Measurements from ENCODE around the gene RTCA.
"Not testable (repeated sequence)": the region's sequence is repeated elsewhere in the genome, so short reads cannot be mapped to it uniquely, and the experiment has no call there.

RTCA gene

DNA sequence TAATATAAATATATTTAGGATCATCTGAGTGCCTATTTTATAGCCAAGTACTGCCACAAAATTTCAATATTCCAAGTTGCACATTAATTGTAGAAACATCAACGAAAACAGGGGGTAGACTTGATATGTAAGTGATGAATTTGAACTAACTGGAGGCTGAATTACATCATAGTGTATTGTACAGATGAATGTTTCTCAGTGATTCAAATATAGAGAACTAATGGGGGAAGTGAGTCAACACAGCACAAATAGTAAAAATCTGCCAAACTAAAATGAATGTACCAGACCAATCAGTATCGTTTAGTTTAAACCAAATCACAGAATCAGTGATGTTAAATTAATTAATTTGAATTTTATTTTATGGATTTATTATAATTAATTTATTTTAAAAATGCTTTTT, 42.8 kb downstream of the RTCA start:
- no peak for DNase-seq (ENCODE audit: low spot score)

DNA sequence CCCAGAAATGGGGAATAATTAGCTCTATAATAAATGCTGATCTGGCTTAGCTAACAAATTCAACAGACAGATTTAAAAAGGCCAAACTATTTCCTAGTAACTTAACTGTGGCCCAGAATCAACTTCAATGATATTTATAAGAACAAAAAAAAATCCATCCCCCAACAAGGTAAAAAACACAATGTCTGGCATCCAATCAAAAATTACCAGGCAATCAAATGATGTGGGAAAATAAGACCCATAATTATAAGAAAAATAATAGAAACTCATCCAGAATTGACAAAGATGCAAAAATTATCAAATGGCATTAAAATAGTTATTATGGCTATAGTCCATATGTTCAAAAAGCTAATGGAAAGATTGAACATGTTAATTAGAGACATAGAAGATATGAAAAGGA, 43.8 kb downstream of the RTCA start:
- DNase-seq (ENCODE audit: low spot score), result no peak

DNA sequence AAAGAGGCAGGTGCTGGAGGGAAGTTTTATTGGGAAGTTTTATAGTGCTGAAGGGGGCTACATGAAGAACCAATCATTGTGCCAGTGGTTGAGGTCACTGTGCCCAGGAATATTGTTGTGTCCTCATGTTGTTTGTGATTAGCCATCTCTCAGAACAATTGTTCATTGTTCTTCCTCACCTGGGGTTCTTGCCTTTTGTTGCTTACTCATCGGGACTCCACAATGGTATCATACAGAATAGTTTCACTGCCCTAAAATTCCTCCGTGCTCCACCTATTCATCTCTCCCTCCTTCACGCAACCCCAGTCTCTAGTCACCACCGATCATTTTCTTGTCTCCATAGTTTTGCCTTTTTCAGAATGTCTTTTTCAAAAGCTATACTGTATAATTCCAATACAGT, 47.4 kb downstream of the RTCA start:
- no peak for DNase-seq (ENCODE audit: low spot score)

DNA sequence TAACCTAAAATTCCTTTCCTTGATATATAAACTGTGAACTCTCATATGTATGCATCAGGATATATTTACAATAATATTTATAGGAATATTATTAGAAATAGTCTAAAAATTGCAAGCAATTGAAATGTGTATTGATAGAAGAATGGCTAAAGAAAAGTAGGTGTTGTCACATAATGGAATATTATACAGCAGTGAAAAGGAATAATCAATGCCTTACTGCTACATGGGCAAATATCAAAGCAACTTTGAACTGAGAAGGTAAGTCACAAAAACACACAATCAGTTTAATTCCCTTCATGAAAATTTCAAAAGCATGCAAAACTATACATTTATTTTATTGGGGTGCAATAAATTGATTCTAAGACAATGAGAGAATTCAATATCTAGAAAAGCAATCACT, 50.6 kb downstream of the RTCA start:
- DNase-seq (ENCODE audit: low spot score), result no peak

DNA sequence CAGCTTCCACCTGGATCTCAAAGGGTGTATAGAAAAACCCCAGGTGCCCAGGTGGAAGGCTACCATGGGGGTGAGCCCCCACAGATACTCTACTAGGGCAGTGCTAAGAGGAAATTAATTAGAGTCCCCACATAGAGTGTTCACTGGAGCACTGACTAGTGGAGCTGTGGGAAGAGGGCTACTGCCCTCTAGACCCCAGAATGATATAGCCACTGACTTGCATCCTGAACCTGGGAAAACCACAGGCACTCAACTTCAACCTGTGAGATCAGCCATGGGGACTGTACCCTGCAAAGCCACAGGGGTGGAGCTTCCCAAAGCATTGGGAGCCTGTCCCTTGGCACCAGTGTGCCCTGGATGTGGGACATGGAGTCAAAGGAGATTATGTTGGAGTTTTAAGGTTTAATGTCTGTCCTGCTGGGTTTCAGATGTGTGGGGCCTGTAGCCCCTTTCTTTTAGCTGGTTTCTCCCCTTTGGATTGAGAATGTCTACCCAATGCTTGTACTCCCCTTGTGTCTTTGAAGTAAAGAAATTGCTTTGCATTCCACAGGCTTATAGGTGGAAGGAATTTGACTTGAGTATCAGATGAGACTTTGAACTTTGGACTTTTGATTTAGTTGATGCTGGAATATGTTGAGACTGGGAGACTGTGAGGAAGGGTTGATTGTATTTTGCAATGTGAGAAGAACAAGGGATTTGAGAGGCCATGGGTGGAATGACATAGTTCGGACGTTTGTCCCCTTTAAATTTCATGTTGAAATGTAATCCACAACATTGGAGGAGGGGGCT, 54.5 kb downstream of the RTCA start:
- DNase-seq (ENCODE audit: low spot score), result no peak

DNA sequence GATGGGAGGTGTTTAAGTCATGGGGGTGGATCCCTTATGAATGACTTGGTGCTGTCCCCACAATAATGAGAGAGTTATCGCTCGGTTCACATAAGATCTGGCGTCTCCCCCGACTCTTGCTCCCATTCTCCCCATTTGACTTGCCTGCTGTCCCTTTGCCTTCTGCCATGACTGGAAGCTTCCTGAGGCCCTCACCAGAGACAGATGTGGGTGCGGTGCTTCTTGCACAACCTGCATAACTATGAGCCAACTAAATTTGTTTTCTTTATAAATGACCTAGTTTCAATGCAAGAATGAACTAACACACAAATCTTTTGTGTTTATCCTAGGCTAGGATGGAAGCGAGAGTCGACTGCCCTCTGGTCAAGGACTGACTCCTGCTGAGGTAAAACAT, 55.1 kb downstream of the RTCA start:
- no peak for DNase-seq (ENCODE audit: low spot score)

DNA sequence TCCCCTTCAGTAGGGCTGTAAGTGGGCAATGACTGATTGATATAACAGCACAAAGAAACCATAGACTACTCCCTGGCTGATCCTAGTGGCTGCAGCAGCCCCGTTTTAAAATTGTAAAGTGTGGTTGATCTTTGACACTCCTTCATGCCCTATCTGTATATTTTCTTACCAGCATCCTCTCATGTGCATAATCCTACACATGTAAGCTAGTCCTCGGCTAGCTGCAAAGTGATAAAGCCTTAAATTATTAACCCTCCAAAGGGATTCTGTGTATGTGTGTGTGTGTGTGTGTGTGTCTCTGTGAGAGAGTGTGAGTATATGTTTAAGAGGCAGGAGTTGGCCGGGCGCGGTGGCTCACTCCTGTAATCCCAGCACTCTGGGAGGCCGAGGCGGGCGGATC, 55.5 kb downstream of the RTCA start:
- no peak for DNase-seq (ENCODE audit: low spot score)

DNA sequence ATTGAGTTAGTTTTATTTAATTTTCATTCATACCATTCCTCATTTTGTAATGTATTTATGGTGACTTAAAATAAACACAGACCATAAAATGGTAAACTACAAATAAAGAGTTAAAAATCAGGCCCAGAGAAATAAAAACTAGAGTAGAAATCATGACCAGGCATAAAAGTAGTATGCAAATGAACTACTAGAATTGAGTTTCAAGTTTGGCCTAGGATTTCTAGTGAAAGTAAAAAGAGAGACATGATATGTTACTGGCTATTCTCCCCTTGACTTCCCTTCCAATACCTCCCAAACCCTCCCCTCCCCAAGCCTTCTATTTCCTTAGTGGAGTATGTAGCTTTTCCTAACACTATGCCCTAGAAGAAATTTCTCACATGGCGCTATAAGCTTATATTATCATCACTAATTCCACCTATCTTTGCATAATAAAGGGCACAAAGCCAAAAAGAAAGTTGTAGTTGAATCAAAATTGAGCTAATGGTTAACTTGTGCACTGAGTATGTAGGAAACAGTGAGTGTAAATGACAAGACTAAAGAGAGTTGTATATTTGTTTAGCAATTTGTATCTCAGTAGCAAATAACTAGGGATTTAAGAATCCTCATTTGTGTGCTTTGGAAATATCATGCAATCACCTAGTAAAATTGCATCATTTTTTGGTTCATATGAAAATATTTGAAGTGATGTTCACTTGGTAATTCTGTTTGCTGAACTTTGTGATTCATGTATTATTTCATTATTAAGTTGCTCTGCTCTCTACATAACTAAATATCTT, 56.6 kb downstream of the RTCA start:
- DNase-seq (ENCODE audit: low spot score), result no peak

DNA sequence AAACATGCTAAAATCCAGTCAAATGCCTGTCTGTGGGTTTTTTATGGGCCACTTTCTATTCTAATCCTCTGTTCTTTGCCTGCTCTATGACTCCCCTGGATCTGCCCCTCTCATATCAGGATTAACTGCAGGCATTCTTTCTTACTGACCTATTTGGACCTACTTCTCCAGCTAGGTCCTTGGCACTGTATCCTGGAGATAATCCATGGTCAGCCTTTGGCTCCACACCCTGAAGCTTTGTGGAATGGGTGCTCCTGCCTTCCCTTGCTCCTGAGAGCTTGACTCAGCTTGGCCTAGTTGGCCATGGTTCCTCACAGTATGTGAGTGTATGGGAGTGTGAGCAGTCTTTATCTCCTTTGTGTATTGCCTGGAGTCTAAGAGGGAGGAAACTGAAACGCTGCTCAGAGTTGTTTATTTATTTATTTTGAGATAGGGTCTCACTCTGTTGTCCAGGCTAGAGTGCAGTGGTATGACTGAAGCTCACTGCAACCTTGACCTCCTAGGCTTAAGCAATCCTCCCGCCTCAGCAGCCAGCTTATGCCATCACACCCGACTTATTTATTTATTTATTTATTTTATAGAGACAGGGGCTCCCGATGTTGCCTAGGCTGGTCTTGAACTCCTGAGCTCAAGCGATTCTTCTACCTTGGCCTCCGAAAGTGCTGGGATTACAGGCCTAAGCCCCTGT, 57.5 kb downstream of the RTCA start:
- DNase-seq (ENCODE audit: low spot score), result no peak

DNA sequence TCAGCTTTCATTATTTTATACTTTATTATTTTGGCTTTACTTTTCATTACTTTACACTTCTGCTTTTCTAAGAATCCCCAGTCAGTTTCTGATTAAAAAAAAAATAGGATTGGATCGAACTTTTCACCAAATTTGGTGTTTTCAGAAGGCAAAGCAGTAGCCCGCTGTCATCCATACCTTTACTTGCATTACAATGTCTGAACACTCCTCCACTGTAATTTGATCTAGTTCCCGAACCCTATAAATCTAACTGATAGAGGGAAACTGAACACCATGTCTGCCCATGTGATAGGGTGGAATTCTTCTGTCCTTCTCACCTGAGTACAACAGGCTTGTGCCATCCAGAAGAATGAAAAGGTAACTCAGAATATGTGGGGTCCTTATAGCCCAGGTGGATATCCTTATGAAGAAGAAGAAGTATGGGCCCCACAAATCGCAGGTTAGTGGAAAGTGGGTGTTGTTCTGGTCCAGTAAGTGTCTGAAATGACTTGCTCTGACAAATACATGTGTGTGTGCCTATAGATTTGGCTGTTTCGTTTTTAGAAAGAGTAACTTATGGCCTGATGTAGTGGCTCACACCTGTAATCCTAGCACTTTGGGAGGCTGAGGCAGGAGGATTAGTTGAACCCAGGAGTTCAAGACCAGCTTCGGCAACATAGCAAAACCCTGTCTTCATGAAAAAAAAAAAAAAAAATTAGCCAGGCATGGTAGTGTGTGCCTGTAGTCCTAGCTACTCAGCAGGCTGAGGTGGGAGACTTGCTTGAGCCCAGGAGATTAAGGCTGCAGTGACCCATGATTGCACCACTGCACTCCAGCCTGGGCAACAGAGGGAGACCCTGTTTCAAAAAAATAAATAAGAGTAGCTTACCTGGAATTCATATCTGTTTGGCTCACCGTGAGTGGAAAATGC, 59.7 kb downstream of the RTCA start:
- DNase-seq (ENCODE audit: low spot score), result no peak

DNA sequence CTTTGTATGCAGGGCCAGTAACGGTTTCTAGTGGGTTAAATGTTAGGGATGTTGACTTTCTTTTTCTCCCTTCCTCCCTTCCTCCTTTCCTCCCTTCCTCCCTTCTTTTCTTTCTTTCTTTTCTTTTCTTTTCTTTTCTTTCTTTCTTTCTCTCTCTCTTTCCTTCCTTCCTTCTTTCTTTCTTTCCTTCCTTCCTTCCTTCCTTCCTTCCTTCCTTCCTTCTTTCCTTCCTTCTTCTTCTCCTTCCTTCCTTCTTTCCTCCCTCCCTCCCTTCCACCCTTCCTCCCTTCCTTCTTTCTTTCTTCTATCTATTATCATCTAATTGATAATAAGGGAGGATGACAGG, 60.3 kb downstream of the RTCA start:
- not testable (repeated sequence) for DNase-seq (ENCODE audit: low spot score)

DNA sequence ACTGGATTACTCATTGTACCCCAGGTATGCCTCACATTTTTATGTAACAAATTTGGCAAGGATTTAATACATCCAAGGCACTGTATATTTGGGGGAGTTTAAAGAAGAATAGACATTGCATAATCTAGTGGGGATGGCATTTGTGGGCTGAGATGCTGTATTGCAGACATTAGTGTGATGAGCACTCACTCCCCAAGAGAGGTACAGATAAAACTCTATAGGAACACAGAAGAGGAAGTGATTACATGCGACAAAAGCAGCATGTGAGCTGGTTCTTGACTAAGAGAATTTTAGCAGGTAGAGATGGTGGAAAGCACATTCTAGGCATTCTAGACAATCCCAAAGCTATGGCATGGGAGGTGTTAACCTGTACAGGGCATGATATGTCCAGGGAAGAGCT, 62.1 kb downstream of the RTCA start:
- no peak for DNase-seq (ENCODE audit: low spot score)

DNA sequence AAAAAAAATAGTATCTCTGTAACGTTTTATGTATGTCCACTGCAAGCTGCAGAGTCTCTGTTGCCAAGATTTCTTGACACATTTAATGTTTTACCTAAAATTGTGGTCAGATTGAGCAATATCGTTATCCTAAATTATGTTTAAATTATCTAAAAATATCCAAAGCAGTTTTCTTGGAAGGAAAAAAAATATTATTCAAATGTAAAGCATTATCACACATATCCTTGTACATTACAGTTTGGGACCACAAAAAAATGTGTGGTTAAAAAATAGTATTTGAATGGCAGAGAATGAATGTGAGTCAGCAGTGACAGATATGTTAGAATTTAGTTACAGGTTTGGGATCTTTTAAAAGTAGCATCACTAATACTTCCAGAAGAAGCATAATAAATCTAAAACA, 65.1 kb downstream of the RTCA start:
- DNase-seq (ENCODE audit: low spot score), result not testable (repeated sequence)

DNA sequence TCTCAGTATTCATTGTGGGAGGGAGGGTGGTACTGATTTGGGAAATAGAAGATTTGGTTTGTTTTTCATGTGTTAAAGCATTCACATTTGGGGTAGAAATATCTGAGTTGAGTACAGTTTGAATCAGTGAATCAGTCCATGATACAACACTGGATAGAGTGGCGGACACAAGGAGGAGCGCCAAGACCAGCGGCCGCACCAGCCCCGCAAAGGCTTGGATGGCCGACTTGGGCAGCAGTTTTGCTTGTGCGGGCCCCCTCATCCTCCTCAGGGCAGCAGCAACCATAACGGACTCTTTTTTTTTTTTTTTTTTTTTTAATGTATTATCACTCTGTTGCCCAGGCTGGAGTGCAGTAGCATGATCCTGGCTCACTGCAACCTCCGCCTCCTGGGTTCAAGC, 66.3 kb downstream of the RTCA start:
- DNase-seq (ENCODE audit: low spot score), result no peak

DNA sequence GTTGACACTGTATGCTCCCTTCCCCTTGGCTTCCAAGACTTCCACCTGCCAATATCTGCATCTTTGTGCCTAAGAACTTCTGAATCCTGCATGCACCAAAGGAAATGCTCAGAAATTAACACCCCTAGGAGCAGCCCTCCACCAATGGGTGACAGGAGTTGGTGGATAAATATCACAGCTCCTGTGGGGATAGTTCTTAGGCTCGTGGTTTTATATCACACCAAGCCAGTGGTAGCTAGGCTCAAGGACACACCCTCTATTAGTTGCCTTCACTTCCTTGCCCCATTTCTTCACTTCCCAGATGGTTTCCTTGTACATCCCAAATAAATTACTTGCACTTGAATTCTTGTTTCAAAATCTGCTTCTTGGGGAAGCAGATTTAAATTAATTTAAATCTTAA, 69.4 kb downstream of the RTCA start:
- no peak for DNase-seq (ENCODE audit: low spot score)

DNA sequence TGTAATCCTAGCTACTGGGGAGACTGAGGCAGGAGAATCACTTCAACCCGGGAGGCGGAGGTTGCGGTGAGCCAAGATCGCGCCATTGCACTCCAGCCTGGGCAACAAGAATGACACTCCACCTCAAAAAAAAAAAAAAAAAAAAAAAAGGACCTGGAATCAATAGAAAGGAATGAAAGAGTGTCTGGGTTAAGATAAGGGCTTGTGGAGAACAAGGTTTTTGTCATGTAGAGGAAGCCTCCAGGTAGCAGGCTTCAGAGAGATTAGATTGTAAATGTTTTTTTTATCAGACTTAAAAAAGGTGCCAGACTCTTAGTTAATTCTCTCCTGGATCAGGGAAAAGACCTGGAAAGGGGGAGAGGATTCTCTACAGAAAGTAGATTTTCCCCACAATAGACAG, 71.9 kb downstream of the RTCA start:
- not testable (repeated sequence) for DNase-seq (ENCODE audit: low spot score)

DNA sequence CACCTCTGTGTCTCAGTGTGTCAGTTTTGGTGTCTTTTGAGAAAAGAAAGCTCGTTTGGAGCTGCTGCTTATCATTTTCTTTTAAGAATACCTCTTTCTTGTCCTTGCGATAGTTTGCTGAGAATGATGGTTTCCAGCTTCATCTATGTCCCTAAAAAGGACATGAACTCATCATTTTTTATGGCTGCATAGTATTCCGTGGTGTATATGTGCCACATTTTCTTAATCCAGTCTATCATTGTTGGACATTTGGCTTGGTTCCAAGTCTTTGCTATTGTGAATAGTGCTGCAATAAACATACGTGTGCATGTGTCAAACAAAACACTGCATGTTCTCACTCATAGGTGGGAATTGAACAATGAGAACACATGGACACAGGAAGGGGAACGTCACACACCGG, 73.7 kb downstream of the RTCA start:
- not testable (repeated sequence) for DNase-seq (ENCODE audit: low spot score)

DNA sequence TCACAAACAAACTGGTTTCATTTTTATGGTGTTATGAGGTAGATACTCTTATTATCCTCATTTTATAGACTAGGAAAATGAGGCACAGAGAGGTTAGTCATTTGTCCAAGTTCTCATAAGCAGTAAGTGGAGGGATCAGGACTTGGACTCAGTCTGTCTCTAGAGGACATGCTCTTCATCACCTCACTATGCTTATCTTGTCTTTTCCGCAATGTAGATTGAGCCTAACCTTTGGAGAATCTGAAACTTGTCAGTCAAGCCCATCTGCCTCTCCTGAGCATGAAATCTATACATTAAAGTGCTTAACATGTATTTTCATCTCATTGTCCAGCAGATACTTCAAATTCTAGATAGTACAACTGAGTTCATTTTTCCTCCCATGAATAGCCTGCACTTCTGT, 74.5 kb downstream of the RTCA start:
- DNase-seq (ENCODE audit: low spot score), result no peak

DNA sequence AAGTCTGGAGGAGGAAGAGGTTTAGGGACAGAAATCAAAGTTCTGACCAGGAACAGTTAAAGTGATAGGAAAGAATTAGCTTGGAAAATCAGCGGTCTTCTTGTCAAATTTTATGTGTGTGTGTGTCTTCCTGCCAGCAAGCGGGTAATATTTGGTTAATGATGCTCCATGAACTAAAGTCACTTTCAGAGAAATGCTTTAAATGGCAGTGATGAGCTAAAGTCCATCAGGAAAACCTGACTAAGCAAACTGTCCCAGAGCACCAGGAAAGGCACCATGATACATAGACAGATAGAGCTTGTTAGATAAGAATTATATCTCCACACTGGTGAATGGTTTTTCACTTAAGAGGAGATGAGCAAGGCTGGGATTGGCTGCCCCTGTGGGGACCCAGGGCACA, 76.3 kb downstream of the RTCA start:
- DNase-seq (ENCODE audit: low spot score), result no peak

Data from COLO829 (cell line).